Bronchial epithelial cell (primary cell): ENCODE measurements around the gene MARCHF3. TPM values are rescaled to one million over a fixed set of nuclear protein-coding genes. Genes with fewer than 3 reads are reported as not detected.

Experiments
- DNase-seq: peaks from one replicate; pipeline ENCODE4 v3.0.0-alpha.2; 2010; ENCODE audit warnings: low read depth
- FAIRE-seq: peaks from 2 replicates; lab custom pipeline; 2011; peaks lifted over from hg19 to GRCh38; lab: Jason Lieb, UNC
- H3K27me3 ChIP-seq: 2 replicates; pipeline ENCODE4 v1.5.1; 2011; ENCODE audit warnings: low read length; ENCODE audit not compliant: control insufficient read depth, insufficient read depth
- H3K36me3 ChIP-seq: 2 replicates; pipeline ENCODE4 v1.5.1; 2011; ENCODE audit warnings: low read length; ENCODE audit not compliant: control insufficient read depth, insufficient read depth
- H3K4me3 ChIP-seq: 2 replicates; pipeline ENCODE4 v1.5.1; 2011; ENCODE audit warnings: mild to moderate bottlenecking, low read depth, low read length, control low read depth
- CTCF ChIP-seq: IDR thresholded peaks from 2 replicates; pipeline ENCODE4 v1.5.1; 2011; ENCODE audit warnings: mild to moderate bottlenecking, moderate library complexity, low read length, control low read depth, inconsistent platforms; ENCODE audit not compliant: insufficient read depth, severe bottlenecking
- total RNA-seq: library from RNA; depleted of rRNA; stranded (reverse); fragments of >200 nt; gene quantifications from 2 replicates; pipeline ENCODE4 v1.2.1, GENCODE V29; 2014

Gene MARCHF3
- total RNA-seq, 1 donor from 2014 or later, result 1.6 TPM

- DNase-seq (no peak), FAIRE-seq (no peak)
- Histone ChIP-seq H3K4me3 (no peak overlapping the region), H3K36me3 (no peaks in the 10 kb centered on the region), H3K27me3 (no peaks in the 10 kb centered on the region)
- no peak for TF ChIP-seq CTCF
These were observed 142.2 kb downstream of the MARCHF3 start for GRCh38 chr5:126888175-126888574.

- Histone ChIP-seq H3K36me3 (no peaks in the 10 kb centered on the region), H3K27me3 (no peaks in the 10 kb centered on the region), H3K4me3 (no peak overlapping the region)
- TF ChIP-seq CTCF, result no peak
- DNase-seq, result peak; percentile 97
- peak; percentile 93 for FAIRE-seq
These were observed 146.0 kb downstream of the MARCHF3 start for GRCh38 chr5:126884269-126884819.

GRCh38 chr5:126883564-126884245 is 146.7 kb downstream of the MARCHF3 start:
- H3K27me3 ChIP-seq, result no peaks in the 10 kb centered on the region
- TF ChIP-seq CTCF, result no peak
- no peaks in the 10 kb centered on the region for H3K36me3 ChIP-seq
- FAIRE-seq (no peak), DNase-seq (peak; percentile 13)
- H3K4me3 ChIP-seq, result no peak overlapping the region

- H3K36me3 ChIP-seq, result no peaks in the 10 kb centered on the region
- no peak for TF ChIP-seq CTCF
- no peak for DNase-seq
- H3K27me3 ChIP-seq, result no peaks in the 10 kb centered on the region
- FAIRE-seq, result no peak
- no peak overlapping the region for H3K4me3 ChIP-seq
These were observed 148.3 kb downstream of the MARCHF3 start for GRCh38 chr5:126881821-126882600.

GRCh38 chr5:126878634-126879033 is 151.7 kb downstream of the MARCHF3 start:
- no peak overlapping the region for H3K4me3 ChIP-seq
- DNase-seq (no peak), FAIRE-seq (no peak)
- no peak for TF ChIP-seq CTCF
- H3K36me3 ChIP-seq, result no peaks in the 10 kb centered on the region
- no peaks in the 10 kb centered on the region for H3K27me3 ChIP-seq
